Measurements from ENCODE around the gene SPDYE17.
"Not testable (repeated sequence)": the region's sequence is repeated elsewhere in the genome, so short reads cannot be mapped to it uniquely, and the experiment has no call there.

Gene SPDYE17, protein sequence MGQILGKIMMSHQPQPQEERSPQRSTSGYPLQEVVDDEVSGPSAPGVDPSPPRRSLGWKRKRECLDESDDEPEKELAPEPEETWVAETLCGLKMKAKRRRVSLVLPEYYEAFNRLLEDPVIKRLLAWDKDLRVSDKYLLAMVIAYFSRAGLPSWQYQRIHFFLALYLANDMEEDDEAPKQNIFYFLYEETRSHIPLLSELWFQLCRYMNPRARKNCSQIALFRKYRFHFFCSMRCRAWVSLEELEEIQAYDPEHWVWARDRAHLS

DNA sequence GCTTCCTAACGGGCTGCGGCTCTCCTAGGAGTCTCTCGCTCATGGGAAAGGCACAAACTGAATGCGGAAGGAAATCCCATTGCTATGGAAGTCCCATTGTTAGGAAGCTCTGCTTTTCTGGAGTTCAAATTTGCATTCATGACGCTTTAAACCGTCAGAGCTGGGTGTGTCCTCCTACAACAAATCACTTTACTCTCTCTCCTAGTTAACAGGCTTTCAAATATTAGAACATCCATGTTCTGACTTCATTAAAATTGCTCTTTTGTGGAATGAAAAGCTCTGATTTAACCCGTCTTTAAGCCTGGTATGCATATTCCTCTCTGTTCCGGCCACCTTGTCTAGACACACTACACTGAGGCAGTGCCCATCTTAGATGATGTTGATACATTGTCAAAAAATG lies at the start of gene SPDYE17:
SPDYE17 (minus strand) TSS at position 101 of the 400 bp plus-strand sequence. CDS start 1,791 bp downstream, outside the sequence.
- not testable (repeated sequence) for DNase-seq

DNA sequence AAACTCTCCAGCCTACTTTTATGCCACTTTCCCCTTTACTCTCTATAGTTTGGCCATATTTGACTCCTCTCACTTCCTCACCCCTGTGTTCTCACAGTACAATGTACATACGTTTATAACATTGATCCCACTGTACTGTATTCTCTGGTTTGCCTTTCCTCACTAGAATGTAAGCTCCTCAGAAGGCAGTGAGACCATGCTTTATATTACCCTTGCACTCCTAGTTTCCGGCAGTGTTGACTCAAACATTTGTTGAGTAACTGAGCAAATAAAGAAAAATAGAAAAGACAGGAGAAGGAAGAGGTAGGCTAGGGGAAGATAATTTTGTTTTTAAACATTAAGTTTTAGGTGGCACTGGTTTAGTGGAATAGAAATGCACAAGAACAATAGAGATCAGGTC lies 48.1 kb upstream of the SPDYE17 start:
- not testable (repeated sequence) for DNase-seq

DNA sequence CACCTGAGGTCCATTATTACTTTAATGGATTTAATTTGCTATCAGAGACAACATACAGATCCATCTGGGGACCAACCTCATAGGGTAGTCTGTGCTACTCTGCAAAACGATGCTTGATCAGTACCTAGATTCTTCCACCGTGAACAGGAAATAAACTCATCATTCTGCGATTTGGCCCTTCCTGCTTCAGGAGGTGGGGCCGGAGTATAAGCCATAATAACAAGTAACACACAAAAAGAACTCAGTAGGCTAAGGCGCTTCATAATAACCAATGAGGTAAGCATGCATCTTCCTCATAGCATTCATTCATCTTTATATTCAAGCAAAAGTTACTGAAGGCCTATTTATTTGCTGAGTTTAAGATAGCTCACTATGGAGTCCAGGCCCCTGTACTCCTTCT lies 47.5 kb upstream of the SPDYE17 start:
- DNase-seq, result not testable (repeated sequence)

DNA sequence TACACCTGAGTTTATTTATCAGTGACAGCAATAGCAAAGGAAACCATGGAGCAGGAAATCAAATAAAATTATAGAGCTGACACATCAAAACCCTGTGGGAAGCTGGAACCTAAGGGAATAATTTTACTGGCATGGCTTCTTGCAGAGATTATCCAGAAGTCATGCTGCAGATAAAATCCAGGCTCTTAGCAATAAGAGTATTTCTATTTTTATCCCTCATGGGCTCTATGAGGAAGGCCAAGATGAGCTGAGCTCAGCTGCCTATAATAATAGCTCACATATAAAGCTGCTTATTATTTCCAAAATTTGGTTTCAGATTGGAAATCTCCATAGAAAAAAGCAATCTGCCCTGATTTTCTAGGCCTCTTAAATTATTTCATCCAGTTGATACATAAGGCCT lies 47.0 kb upstream of the SPDYE17 start:
- DNase-seq, result not testable (repeated sequence)

DNA sequence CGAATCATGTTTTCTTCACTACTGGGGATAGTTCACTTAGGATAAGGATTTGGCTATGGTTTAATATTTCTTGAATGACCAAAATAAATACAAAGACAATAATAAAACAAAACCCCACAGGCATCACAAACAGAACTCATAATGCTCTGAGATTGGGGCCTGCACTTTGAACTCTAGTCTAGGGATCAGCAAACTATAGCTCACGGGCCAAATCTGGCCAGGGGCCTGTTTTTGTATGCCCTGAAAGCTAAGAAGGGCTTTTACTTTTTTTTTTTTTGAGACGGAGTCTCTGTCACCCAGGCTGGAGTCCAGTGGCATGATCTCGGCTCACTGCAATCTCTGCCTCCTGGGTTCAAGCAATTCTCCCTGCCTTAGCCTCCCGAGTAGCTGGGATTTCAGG lies 44.9 kb upstream of the SPDYE17 start:
- not testable (repeated sequence) for DNase-seq

DNA sequence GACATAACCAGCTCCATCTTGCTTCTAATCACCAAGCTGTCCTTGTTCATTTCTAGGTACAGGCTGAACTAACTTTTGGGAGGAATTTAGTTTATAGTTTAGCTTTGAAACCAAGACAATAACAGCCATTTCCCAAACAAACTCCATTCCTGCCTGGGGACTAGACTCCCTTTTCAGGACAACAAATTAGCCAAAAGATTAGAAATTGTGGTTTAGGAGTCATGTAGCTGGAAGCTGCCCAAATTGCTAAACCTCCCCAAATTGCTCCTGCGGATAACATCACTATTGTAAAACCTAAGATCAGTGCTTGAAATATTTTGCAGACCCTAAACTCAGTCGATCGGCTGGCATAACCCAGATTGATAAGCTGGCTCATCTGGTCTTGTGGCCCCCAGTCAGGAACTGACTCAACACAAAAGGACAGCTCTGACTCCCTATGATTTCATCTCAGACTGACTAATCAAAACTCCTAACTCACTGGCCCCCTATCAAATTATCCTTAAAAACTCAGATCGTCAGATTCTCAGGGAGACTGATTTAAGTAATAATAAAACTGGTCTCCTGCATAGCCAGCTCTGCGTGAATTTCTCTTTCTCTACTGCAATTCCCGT lies 42.7 kb upstream of the SPDYE17 start:
- DNase-seq, result not testable (repeated sequence)

DNA sequence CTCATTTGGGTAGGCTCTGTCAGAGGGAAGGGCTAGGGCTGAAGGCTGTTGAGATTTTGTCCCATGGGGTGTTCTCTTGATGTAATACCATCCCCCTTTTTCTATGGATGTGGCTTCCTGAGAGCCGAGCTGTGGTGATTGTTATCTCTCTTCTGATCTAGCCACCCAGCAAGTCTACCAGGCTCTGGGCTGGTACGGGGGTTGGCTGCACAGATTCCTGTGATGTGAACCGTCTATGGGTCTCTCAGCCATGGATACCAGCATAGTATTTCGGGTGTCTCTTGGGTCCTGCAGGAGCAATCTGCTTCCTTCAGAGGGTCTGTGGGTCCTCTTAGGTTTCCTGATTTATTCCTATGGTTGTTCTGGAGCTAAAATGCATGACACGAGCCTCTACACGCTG lies 38.9 kb upstream of the SPDYE17 start:
- DNase-seq, result not testable (repeated sequence)

DNA sequence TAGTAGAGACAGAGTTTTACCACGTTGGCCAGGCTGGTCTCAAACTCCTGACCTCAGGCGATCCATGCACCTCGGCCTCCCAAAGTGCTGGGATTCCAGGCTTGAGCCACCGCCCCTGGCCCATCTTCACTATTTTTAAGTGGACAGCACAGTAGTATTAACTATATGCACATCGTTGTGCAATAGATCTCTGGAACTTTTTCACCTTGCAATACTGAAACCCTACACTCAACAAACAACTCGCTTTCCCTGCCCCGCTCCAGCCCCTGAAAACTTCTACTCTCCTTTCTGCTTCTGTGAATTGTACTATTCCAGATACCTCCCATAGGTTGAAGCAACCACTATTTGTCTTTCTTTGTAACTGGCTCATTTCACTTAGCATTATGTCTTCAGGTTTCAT lies 33.7 kb upstream of the SPDYE17 start:
- not testable (repeated sequence) for DNase-seq

DNA sequence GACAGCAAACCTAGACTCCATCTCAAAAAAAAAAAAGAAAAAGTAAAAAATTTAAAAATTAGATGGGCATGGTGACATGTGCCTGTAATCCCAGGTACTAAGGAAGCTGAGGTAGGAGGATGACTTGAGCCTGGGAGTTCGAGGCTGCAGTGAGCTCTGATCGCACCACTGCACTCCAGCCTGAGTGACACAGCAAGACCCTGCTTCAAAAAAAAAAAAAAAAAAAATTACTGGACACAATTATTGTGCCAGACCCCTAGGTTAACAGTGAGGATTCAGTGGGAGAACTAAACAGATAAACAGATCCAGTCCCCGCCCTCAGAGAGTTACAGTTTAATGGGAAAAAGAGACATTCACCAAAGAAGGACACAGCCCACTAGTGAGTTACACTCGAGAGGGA lies 31.6 kb upstream of the SPDYE17 start:
- DNase-seq, result not testable (repeated sequence)

DNA sequence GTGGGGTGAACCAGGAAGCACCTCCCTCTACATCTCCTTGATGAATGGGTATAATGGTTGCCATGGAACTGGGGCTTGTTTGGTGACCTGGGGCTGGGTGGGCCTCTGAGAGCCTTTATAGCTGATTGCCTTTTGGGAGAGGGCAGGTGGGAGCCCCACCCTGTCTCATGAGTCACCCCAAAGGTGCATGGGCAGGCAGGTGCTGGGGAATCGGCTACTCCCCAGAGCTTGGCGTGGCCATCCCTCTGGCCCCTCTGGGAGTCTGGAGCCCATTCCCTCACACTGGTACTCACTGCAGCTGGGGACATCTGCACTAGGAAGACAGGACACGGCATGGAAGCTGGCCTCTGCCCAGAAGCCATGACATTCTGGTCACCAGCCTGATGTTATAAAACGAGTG lies 30.4 kb upstream of the SPDYE17 start, which contains the start of gene SPDYE18:
SPDYE18 (minus strand) TSS at position 2 of the 400 bp plus-strand sequence. CDS start 2,046 bp downstream, outside the sequence.
- DNase-seq, result not testable (repeated sequence)

DNA sequence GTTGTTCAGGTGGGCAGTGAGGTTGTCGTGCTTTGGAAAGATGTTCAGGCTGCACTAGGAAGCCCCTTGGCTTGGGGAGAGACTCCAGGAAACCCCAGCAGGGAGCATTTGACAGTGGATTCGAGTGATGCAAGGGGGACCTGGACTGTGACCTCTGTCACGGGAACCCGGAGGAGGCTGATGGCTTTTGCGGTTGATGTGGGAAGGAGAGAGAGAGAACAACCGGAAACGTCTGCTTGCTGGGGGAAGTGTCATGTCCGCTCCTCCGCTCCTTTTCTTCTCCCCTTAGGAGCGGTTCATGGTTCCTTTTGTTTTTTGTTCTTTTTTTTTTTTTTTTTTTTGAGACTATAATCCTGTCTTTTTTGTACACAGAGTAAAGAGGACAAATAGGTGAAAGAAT lies 5.8 kb downstream of the SPDYE17 start:
- DNase-seq, result not testable (repeated sequence)

DNA sequence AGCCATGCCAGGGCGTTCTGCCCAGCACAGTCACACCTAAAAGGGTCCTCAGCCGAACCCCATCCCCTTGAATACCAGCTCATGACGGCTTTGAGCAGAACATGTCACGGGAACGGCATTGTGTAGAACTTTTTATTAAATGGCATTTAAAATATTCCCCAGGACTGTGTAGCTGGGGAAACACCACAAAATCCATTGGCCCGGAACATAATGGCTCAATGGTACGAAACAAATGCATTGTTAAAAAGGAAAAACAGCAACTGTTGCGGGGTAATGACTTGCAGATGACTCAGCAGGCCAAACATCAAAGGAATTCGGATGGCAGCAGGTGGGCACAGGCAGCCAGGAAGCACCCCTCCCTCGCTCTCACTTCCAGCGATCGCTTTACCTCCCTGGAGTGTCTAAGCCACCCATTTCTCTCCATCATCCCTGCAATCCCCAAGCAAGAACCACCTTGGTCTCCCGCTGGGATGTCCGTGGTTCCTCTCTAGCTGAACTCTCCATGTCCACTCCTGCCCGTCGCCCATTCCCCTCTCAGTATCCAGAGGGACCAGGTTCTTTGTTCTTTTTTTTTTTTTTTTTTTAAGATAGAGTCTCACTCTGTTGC lies 22.0 kb downstream of the SPDYE17 start:
- DNase-seq, result not testable (repeated sequence)

DNA sequence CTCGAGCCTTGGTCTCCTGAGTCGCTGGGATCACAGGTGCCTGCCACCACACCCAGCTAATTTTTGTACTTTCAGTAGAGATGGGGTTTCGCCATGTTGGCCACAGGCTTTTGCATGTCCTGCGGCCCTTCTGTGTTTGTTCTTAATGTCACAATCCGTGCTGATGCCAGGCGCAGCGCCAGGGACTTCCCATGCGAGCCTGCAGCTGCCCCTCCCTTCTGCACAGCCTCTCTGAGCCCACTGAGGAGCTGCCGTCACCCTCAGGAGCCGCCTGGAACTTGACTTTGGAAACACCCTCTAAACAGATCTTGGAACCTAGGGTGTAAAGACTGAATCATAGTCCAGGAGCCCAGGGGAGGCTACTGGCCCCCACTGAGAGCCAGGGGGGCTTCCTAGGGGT lies 24.2 kb downstream of the SPDYE17 start:
- DNase-seq, result not testable (repeated sequence)

DNA sequence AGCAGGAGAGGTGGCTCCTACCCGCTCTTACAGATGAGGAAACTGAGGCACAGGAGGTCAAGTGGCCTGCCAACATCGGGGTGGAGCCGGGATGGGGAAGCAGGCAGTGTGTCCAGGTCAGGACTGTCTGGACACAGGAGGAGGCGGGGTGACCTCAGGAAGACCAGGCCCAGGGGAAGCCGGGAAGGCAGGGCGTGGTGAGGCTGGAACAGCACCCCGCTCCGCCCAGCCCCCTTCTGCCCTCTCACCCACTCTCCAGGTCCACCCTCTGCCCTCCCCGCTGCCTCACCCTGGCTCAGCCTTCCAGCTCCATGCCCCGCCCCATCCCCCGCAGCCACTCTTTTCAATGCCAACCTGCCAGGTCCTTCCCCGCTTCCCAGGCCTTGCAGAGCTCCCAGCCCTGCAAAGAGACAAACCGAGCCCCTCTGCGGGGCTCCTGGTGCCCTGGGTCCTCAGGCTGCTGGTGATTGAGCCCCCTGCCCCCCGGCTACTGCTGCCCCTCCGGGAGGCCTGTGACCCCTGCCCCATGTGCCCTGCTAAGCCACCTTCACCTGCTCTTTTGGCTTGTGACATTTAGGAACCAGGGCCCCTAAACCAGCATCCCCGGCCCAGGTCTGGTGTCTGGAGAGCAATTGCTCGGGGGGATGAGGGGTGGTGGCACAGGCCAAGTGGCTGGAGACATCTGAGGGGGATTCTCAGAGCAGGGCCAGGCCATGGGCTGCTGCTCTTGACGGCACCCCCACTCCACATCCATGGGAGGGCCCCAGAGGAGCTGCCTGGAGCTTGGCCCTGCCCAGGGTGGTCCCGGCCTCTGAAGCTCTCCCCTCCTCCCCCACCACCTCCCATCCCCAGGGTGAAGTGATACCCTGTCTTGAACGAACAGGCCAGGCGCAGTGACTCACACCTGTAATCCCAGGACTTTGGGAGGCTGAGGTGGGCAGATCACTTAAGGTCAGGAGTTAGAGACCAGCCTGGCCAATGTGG lies 25.7 kb downstream of the SPDYE17 start:
- not testable (repeated sequence) for DNase-seq

DNA sequence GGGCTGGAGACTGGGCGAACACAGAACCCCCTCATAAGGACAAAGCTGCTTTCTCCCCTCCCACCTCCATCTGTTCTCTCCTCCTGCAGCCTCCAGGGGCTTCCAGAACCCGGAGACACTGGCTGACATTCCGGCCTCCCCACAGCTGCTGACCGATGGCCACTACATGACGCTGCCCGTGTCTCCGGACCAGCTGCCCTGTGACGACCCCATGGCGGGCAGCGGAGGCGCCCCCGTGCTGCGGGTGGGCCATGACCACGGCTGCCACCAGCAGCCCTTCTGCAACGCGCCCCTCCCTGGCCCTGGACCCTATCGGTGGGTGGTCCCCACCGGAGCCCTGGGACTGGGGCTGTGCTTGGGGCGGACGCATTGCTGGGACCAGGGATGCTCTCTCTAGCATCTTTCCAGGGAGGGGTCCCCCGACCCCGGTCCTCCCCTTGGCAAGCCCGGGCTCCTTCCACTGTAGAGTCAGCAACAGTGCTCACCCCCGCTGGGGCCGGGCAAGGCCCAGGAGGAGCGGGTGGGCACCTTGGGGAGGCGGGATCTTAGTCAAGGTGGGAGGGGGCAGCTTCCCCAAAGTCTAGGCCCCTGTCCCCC lies 26.6 kb downstream of the SPDYE17 start:
- not testable (repeated sequence) for DNase-seq

DNA sequence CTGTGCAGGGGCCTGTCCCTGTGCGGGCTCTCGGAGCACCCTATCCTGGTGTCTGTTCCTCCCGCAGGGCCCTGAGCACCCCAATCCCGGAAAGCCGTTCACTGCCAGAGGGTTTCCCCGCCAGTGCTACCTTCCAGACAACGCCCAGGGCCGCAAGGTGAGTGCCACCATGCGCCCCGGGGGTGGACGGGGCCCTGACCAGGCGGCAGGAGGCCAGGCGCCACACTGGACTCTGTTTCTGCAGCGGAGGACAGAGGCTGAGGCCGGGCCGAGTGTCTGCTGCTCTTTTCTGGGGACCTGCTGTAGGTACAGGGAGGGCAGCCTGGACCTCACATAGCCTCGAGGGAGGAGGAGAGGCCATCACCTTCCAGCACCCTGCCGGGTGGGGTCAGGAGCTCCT lies 28.0 kb downstream of the SPDYE17 start:
- not testable (repeated sequence) for DNase-seq

DNA sequence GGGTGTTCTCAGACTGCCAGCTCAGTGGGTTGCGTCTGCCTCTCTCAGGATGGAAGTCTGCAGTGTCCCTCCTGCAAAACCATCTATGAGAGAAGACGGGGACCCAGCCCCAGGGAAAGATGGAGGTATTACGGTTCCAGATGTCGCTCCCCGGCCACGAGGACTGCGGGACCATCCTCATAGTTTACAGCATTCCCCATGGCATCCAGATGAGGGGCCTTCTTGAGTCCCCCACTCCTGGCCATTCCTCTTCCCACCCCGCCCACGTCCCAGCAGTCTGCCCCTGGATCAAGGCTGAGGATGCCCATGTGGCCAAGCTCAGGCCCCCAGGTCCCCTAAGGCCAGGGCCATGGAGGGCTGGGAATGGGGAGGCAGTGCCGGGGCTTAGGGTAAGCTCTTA lies 28.9 kb downstream of the SPDYE17 start:
- DNase-seq, result not testable (repeated sequence)

DNA sequence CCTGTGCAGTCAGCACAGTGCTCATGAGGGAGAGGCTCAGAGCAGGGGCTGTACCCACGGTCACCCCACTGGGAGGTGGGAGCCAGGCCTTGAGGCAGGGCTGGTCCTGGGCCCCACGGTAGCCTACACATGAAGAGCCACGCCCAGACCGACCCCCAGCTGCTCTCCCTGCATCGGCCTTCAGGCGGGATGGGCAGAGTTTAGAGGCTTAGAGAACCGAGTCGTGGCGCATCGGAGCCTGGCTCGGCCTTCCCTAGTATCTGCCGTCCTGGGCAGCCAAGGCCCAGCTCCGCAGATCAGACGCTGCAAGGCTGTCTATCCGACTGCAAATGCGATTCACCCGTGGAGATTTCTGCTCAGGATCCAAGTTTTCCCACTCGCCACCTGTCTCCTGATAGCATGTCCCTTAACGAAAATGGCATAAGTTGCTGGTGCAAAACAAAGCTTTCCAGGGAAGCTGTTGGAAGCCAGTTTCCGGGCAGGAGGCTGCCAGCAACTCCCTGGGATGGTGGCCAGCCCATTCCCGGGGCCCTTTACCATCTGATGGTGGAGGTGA lies 29.4 kb downstream of the SPDYE17 start:
- not testable (repeated sequence) for DNase-seq

DNA sequence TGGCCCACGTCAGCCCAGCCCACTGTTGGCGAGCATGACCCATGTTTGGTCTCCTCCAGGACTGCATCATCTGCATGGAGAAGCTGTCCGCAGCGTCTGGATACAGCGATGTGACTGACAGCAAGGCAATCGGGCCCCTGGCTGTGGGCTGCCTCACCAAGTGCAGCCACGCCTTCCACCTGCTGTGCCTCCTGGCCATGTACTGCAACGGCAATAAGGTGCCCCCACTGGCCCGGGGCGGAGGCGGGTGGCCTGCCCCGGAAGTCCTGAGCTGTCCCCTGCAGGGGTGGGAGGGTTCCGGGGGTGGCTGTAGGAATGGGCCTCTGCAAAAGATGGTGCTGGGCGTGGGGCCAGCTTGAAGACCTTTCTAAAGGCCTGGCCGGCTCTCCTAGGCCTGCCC lies 30.1 kb downstream of the SPDYE17 start:
- not testable (repeated sequence) for DNase-seq

DNA sequence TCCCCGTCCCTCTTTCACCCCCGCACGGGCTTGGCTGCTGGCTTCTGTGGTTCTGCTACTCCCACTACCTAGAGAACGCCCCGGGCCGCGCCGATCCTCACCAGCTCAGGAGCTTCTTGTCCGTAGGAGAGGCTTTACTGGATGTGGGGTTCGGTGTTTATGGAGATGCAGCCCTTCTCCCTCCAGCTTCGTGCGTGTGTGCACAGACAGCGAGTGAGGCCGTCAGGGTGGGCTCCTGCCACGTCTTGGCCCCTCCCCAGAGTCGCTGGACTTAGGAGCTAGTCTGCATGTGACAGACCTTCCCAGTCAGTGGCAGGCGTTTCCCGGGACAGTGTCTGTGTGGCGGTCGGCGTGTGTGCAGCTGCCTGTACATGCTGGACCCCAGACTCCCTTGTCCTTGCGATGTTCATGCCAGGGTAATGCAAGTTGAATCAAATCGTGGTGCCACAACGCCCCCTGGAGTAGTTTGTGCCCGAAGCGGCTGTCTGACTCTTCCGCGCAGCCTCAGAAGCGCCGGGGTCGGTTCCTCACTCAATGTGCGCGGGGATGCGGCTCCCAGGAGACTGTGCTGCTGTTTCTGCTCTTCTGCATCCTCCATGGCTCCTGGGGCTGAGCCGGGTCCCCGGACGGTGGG lies 32.6 kb downstream of the SPDYE17 start:
- not testable (repeated sequence) for DNase-seq

DNA sequence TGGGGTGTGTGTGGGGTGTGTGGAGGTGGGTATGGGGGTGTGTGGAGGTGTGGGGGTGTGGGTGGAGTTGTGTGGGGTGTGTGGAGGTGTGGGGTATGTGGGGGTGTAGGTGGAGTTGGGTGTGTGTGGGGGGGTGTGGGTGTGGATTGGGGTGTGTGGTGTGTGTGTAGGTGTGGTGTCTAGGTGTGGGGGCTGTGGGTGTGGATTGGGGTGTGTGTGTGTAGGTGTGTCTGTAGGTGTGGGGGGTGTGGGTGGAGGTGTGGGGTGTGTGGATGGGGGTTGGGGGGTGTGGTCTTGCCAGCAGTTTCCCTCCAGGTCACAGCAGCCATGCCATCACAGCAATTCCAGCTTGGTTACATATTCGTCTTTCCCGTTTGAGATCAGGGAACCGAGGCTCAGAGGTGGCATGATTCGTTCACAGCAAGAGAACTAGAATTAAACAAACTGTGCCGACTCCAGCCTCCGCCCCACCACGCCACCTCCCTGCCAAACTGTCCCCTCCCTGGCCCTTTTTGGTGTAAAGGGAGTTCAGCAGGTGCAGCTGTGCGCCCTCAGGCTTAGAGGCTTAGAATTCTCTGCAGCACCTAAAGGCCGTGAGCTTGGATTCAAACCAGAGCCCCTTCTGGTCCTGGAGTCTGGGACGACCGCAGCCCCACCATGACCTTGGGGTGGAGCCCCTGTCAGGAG lies 33.3 kb downstream of the SPDYE17 start:
- not testable (repeated sequence) for DNase-seq
